ENCODE data around the gene CPVL.

Gene CPVL

DNA sequence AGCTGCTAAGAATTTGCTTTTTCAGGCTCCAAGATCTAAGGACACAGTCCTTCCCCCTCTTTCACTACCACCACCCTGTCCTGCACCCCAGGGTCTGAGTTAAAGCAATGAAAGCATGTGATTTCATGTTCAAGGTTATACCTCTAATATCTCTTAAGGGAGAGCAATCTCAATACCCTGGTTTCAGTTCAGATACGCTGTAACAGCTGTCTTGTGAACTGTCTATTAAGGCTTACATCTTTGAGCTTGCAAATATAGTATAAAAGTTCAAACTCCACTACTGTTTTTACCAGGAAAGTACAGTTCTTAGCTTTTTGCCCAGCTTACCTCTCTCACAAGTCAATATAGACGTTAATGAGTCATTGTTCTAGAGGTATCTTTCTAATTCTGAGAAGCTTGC is 2.6 kb downstream of the CPVL start:
- H3K27ac ChIP-seq: no peak overlapping the region
- TF ChIP-seq, protein P1, sequence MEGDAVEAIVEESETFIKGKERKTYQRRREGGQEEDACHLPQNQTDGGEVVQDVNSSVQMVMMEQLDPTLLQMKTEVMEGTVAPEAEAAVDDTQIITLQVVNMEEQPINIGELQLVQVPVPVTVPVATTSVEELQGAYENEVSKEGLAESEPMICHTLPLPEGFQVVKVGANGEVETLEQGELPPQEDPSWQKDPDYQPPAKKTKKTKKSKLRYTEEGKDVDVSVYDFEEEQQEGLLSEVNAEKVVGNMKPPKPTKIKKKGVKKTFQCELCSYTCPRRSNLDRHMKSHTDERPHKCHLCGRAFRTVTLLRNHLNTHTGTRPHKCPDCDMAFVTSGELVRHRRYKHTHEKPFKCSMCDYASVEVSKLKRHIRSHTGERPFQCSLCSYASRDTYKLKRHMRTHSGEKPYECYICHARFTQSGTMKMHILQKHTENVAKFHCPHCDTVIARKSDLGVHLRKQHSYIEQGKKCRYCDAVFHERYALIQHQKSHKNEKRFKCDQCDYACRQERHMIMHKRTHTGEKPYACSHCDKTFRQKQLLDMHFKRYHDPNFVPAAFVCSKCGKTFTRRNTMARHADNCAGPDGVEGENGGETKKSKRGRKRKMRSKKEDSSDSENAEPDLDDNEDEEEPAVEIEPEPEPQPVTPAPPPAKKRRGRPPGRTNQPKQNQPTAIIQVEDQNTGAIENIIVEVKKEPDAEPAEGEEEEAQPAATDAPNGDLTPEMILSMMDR (IDR thresholded peaks at IDR 0.05): no peak
- TF ChIP-seq ZFX (IDR thresholded peaks at IDR 0.05; ENCODE audit: borderline replicate concordance): no peak

DNA sequence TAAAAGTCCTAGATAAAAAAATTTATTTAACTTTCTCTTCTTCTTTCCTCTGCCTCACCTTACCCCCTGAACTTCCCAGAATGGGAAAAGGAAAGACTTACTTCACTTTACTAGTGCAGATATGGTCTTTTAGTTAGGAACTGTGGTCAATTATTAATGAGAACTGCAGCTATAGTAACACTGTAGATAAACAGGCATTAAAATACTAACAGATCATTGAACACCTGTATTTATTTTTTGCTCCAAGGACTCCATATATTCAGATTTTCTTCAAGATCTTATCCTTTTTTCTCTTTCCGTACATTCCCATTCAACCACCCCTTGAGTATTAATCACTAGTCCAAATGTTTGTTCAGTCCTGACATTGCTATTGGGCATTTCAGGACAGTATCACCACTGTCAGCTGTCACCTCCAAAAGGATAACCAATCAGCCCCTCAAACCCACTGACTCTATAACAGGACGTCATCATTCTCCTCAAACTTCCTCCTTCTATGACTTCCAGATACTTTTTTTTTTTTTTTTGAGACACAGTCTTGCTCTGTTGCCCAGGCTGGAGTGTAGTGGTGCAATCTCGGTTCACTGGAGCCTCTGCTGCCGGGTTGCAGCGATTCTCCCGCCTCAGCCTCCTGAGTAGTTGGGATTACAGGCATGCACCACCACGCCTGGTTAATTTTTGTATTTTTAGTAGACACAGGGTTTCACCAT is 4.2 kb downstream of the CPVL start:
- TF ChIP-seq ZFX (IDR thresholded peaks at IDR 0.05; ENCODE audit: borderline replicate concordance): no peak
- TF ChIP-seq, protein P1 (IDR thresholded peaks at IDR 0.05): no peak
- H3K27ac ChIP-seq: no peak overlapping the region

DNA sequence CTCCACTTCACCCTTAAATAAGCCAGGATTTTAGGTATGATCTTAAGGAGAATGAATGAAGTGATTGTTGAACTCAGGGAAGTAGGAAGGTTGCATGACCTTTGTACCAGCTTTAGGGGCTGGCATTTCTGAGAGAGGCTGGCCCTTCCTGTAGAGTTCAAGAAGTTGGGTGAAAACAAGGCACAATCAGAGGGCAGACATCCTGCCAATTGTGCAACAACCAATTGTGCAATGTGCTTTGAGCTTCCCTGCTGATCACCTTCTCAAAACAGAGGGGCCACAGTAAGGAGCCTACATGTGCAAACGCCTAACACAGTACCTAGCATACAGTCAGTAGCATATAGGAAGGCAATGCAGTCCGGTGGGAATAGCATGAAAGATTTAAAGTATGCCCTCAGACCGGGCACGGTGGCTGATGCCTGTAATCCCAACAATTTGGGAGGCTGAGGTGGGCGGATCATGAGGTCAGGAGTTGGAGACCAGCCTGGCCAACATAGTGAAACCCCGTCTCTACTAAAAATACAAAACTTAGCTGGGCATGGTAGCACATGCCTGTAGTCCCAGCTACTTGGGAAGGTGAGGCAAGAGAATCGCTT is 5.4 kb downstream of the CPVL start:
- no peak for TF ChIP-seq ZFX (IDR thresholded peaks at IDR 0.05; ENCODE audit: borderline replicate concordance)
- TF ChIP-seq, protein P1 (IDR thresholded peaks at IDR 0.05): no peak
- H3K27ac ChIP-seq: no peak overlapping the region

DNA sequence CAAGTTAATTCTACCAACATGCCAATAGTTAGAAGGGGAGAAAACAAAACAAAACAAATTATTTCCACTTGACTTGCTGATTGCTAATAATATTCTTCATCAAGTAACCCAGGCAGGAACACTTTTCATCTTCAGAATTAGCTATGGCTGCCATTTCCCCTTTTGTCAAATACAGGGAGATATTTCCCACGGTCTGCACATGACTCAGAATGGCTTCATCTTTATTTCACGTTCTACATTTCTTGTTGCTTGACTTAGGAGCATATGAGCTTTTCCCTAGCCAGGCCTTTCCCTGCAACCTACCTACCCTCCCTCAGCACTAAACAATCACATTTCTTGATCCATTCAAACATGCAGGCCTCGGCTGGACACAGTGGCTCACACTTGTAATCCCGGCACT is 6.5 kb downstream of the CPVL start:
- TF ChIP-seq, protein P1 (IDR thresholded peaks at IDR 0.05): no peak
- no peak for TF ChIP-seq ZFX (IDR thresholded peaks at IDR 0.05; ENCODE audit: borderline replicate concordance)
- no peak overlapping the region for H3K27ac ChIP-seq

DNA sequence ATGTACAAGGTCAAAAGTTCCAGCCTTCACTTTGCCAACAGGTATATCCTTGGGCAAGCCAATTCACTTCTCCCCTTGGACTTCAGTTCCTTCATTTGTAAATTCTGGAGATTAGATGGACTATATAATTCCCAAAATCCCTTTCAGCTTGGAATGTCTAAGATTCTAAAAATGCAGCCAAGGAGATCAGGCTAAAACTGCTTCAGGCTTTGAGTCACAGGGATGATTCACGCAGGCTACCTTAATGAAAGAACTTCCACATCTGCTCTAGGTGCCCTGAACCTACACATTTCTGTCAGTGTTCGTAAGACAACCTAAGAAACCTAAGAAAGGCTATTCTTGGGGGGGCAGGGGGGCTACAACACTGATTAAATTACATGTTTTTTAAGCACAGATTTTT is 7.1 kb downstream of the CPVL start:
- TF ChIP-seq ZFX (IDR thresholded peaks at IDR 0.05; ENCODE audit: borderline replicate concordance): no peak
- TF ChIP-seq, protein P1 (IDR thresholded peaks at IDR 0.05): no peak
- H3K27ac ChIP-seq: no peak overlapping the region

DNA sequence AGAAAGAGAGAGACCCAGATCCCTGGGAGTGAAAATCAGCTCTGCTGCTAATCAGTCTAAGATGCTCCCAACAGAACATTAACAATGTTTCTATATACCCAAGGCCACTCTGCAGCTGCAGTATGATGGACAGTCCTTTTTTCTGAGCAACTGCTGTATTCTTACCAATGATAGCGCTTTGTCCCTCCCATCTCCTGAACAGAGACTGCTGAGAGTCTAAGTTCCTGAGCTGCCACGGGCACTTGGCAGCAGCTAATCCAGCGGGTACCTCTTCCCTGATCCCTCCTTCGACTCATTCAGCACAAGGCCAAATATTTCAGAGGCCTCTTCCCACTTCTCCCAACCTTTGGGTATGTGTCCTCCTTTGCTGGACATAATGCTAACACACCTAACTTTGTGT is 7.7 kb downstream of the CPVL start:
- no peak overlapping the region for H3K27ac ChIP-seq
- TF ChIP-seq, protein P1 (IDR thresholded peaks at IDR 0.05): no peak
- TF ChIP-seq ZFX (IDR thresholded peaks at IDR 0.05; ENCODE audit: borderline replicate concordance): no peak

DNA sequence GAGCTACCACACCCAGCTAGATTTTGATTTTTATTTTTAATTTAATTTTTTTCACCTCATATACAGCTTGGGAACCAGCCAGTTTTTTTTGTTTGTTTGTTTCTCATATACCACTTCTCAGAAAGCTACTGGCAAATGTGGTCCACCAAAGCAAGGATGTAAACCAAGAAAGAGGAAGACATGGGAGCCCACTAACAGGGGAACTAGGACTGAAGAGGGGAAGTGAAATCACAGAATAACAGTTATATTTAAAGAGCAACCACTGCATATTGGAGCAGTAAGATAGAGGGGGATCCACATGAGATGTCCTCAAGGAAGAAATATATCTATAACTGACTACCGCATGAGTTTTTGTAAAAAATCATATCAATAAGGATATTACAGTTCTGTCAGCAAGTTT is 10.5 kb downstream of the CPVL start:
- TF ChIP-seq, protein P1 (IDR thresholded peaks at IDR 0.05): no peak
- no peak for TF ChIP-seq ZFX (IDR thresholded peaks at IDR 0.05; ENCODE audit: borderline replicate concordance)
- H3K27ac ChIP-seq: no peak overlapping the region
